OCI-LY7 (cell line): Measurements from ENCODE around the gene UNC80.

ENCODE experiments used
- EZH2phosphoT487 ChIP-seq: fragments of 200-600 bp; sonication (generic); IDR thresholded peaks from 2 replicates; pipeline ENCODE4 v1.6.1; 2018; ENCODE audit warnings: low read depth, borderline replicate concordance, mild to moderate bottlenecking, mixed run types, antibody characterized with exemption, low read length, moderate library complexity, mixed read lengths
- TF ChIP-seq, protein P1 (sequence below): fragments of 200-600 bp; sonication (generic); conservative IDR thresholded peaks from 2 replicates; pipeline ENCODE4 v1.5.1; 2014; ENCODE audit warnings: mild to moderate bottlenecking, antibody characterized with exemption, low read length, moderate library complexity, mixed read lengths

DNA sequence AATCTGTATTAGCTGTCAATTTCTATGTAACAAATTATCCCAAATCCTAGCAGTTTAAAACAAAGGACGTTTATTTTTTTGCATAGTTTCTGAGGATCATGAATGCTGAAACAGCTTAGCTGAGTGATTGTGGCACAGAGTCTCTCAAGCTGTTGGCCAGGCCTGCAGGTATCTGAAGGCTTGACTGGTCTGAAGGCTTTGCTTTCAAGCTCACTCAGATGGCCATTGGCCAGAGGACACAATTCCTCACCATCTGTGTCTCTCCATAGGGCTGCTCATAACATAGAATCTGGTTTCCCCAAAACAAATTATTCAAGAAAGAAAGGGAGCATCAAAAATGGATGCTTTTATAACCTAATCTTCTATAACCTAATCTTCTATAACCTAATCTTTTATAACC is 33.7 kb downstream of the UNC80 start:
- TF ChIP-seq, protein P1, sequence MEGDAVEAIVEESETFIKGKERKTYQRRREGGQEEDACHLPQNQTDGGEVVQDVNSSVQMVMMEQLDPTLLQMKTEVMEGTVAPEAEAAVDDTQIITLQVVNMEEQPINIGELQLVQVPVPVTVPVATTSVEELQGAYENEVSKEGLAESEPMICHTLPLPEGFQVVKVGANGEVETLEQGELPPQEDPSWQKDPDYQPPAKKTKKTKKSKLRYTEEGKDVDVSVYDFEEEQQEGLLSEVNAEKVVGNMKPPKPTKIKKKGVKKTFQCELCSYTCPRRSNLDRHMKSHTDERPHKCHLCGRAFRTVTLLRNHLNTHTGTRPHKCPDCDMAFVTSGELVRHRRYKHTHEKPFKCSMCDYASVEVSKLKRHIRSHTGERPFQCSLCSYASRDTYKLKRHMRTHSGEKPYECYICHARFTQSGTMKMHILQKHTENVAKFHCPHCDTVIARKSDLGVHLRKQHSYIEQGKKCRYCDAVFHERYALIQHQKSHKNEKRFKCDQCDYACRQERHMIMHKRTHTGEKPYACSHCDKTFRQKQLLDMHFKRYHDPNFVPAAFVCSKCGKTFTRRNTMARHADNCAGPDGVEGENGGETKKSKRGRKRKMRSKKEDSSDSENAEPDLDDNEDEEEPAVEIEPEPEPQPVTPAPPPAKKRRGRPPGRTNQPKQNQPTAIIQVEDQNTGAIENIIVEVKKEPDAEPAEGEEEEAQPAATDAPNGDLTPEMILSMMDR: no peak
- no peak for TF ChIP-seq EZH2phosphoT487
